H9 (cell line): ENCODE results near the gene CEP43. TPM values are rescaled to one million over a fixed set of nuclear protein-coding genes. Genes with fewer than 3 reads are reported as not detected.

Source experiments
- DNase-seq: peaks from one replicate; pipeline ENCODE4 v3.0.0-alpha.2; 2017
- H2AFZ ChIP-seq: one replicate; pipeline ENCODE4 v1.6.1; 2013; ENCODE audit warnings: mild to moderate bottlenecking, low read length, control low read depth, moderate library complexity
- H2AK5ac ChIP-seq: 2 replicates; pipeline ENCODE4 v1.6.1; 2013; ENCODE audit warnings: low read length, control low read depth, mixed read lengths; ENCODE audit not compliant: insufficient read length
- H2BK120ac ChIP-seq: one replicate; pipeline ENCODE4 v1.6.1; 2013; ENCODE audit warnings: low read depth, mild to moderate bottlenecking, low read length, control low read depth, inconsistent platforms; ENCODE audit not compliant: poor library complexity, severe bottlenecking
- H2BK12ac ChIP-seq: 2 replicates; pipeline ENCODE4 v1.6.1; 2013; ENCODE audit warnings: low read length, control low read depth, mixed read lengths, low read depth; ENCODE audit not compliant: insufficient read length
- H2BK15ac ChIP-seq: 2 replicates; pipeline ENCODE4 v1.6.1; 2013; ENCODE audit warnings: low read depth, low read length, control low read depth
- H2BK20ac ChIP-seq: one replicate; pipeline ENCODE4 v1.6.1; 2013; ENCODE audit warnings: low read depth, mild to moderate bottlenecking, low read length, control low read depth, inconsistent platforms; ENCODE audit not compliant: poor library complexity, severe bottlenecking
- H2BK5ac ChIP-seq: 2 replicates; pipeline ENCODE4 v1.6.1; 2013; ENCODE audit warnings: low read length, control low read depth, mixed read lengths; ENCODE audit not compliant: insufficient read length
- H3K14ac ChIP-seq: 2 replicates; pipeline ENCODE4 v1.6.1; 2013; ENCODE audit warnings: low read length, control low read depth; ENCODE audit not compliant: insufficient read depth
- H3K18ac ChIP-seq: 2 replicates; pipeline ENCODE4 v1.6.1; 2013; ENCODE audit warnings: low read depth, mild to moderate bottlenecking, mixed read lengths, low read length, control low read depth; ENCODE audit not compliant: insufficient read length
- H3K23ac ChIP-seq: 2 replicates; pipeline ENCODE4 v1.6.1; 2013; ENCODE audit warnings: low read length, control low read depth, mixed read lengths, low read depth; ENCODE audit not compliant: insufficient read length
- H3K23me2 ChIP-seq: 2 replicates; pipeline ENCODE4 v1.6.1; 2013; ENCODE audit warnings: low read depth, mild to moderate bottlenecking, mixed read lengths, low read length, control low read depth; ENCODE audit not compliant: insufficient read length, poor library complexity, severe bottlenecking
- H3K27ac ChIP-seq: 2 replicates; pipeline ENCODE4 v1.5.1; 2013; ENCODE audit warnings: low read length, control low read depth, mixed read lengths, low read depth; ENCODE audit not compliant: insufficient read length
- H3K27me3 ChIP-seq: 2 replicates; pipeline ENCODE4 v1.6.1; 2013; ENCODE audit warnings: low read length, control low read depth, inconsistent platforms; ENCODE audit not compliant: insufficient read depth
- H3K4ac ChIP-seq: 2 replicates; pipeline ENCODE4 v1.6.1; 2013; ENCODE audit warnings: low read depth, mild to moderate bottlenecking, control low read depth, inconsistent platforms, low read length, moderate library complexity
- H3K4me1 ChIP-seq: 2 replicates; pipeline ENCODE4 v1.6.1; 2013; ENCODE audit warnings: low read length, control low read depth, inconsistent platforms; ENCODE audit not compliant: insufficient read depth
- H3K4me2 ChIP-seq: 2 replicates; pipeline ENCODE4 v1.6.1; 2013; ENCODE audit warnings: low read length, control low read depth, mixed read lengths; ENCODE audit not compliant: insufficient read length, insufficient read depth
- H3K56ac ChIP-seq: 2 replicates; pipeline ENCODE4 v1.6.1; 2013; ENCODE audit warnings: low read depth, mild to moderate bottlenecking, mixed read lengths, low read length, control low read depth; ENCODE audit not compliant: insufficient read length
- H3K79me1 ChIP-seq: 2 replicates; pipeline ENCODE4 v1.6.1; 2013; ENCODE audit warnings: low read depth, mild to moderate bottlenecking, moderate library complexity, low read length, control low read depth, inconsistent platforms; ENCODE audit not compliant: insufficient read depth, poor library complexity, severe bottlenecking
- H3K79me2 ChIP-seq: 2 replicates; pipeline ENCODE4 v1.6.1; 2013; ENCODE audit warnings: low read length, control low read depth, inconsistent platforms; ENCODE audit not compliant: insufficient read depth
- H3K9ac ChIP-seq: 2 replicates; pipeline ENCODE4 v1.6.1; 2013; ENCODE audit warnings: low read length, control low read depth, mixed read lengths; ENCODE audit not compliant: insufficient read length; ENCODE audit errors: extremely low read depth
- H3K9me3 ChIP-seq: one replicate; pipeline ENCODE4 v1.6.1; 2013; ENCODE audit warnings: low read depth, low read length, inconsistent platforms; ENCODE audit not compliant: control insufficient read depth
- H3T11ph ChIP-seq: one replicate; pipeline ENCODE4 v1.6.1; 2013; ENCODE audit warnings: mild to moderate bottlenecking, low read length, control low read depth, inconsistent platforms
- H4K20me1 ChIP-seq: one replicate; pipeline ENCODE4 v1.6.1; 2013; ENCODE audit not compliant: control insufficient read depth, insufficient read length, insufficient read depth
- H4K5ac ChIP-seq: 2 replicates; pipeline ENCODE4 v1.6.1; 2013; ENCODE audit warnings: low read depth, mild to moderate bottlenecking, mixed read lengths, low read length, control low read depth; ENCODE audit not compliant: insufficient read length
- H4K8ac ChIP-seq: replicated peaks from 2 replicates; pipeline ENCODE4 v1.6.1; 2013; ENCODE audit warnings: low read length, control low read depth, mixed read lengths, low read depth; ENCODE audit not compliant: insufficient read length
- H4K91ac ChIP-seq: 2 replicates; pipeline ENCODE4 v1.6.1; 2013; ENCODE audit warnings: low read depth, mild to moderate bottlenecking, moderate library complexity, mixed read lengths, low read length, control low read depth; ENCODE audit not compliant: insufficient read length
- H3K27ac Mint-ChIP-seq, 3 experiments: 2 replicates in 2 of 3; 3 replicates in 1 of 3; pipeline ENCODE4 v1.8.0; 2020 to 2021; ENCODE audit warnings: mixed read lengths in 3 of 3, mild to moderate bottlenecking in 1 of 3, moderate library complexity in 1 of 3
- H3K27me3 Mint-ChIP-seq: 2 replicates; pipeline ENCODE4 v1.8.0; 2021; ENCODE audit warnings: low read depth, mild to moderate bottlenecking, moderate library complexity, mixed read lengths
- H3K36me3 Mint-ChIP-seq, 3 experiments: 2 replicates in 2 of 3; 3 replicates in 1 of 3; pipeline ENCODE4 v1.8.0; 2020 to 2021; ENCODE audit warnings: low read depth in 3 of 3, mixed read lengths in 3 of 3; ENCODE audit not compliant: insufficient read depth in 1 of 3
- H3K4me1 Mint-ChIP-seq, 2 experiments: 2 replicates each; pipeline ENCODE4 v1.8.0; 2020; ENCODE audit warnings: mixed read lengths in 2 of 2
- H3K4me3 Mint-ChIP-seq, 2 experiments: 2 replicates in 1 of 2; 3 replicates in 1 of 2; pipeline ENCODE4 v1.8.0; 2020 to 2021; ENCODE audit warnings: mild to moderate bottlenecking in 2 of 2, mixed read lengths in 2 of 2, moderate library complexity in 1 of 2
- H3K9me3 Mint-ChIP-seq, 2 experiments: 2 replicates in 1 of 2; 3 replicates in 1 of 2; pipeline ENCODE4 v1.8.0; 2020; ENCODE audit warnings: mild to moderate bottlenecking in 2 of 2, mixed read lengths in 2 of 2, moderate library complexity in 1 of 2
- WGBS: extraction: QIAGEN DNeasy Blood & Tissue Kit; methylation state at CpG from one replicate; pipeline ENCODE4 v1.1.7; 2013; ENCODE audit warnings: missing lambda C conversion rate, low lambda C conversion rate, mixed read lengths; ENCODE audit not compliant: insufficient read length; ENCODE audit errors: extremely low coverage; 5-methylcytosine and 5-hydroxymethylcytosine counted together
- total RNA-seq: library from RNA; stranded (reverse); gene quantifications from 2 replicates; pipeline ENCODE4 v1.2.1, GENCODE V29; 2021
- TF ChIP-seq, protein P1 (sequence below): fragments of 200-600 bp; sonication (generic); conservative IDR thresholded peaks from 3 replicates; pipeline ENCODE4 v1.8.0; 2021; ENCODE audit warnings: antibody characterized with exemption, mild to moderate bottlenecking

The CEP43 gene
- total RNA-seq, 1 experiment from 2014 or later: 33.6 TPM

DNA sequence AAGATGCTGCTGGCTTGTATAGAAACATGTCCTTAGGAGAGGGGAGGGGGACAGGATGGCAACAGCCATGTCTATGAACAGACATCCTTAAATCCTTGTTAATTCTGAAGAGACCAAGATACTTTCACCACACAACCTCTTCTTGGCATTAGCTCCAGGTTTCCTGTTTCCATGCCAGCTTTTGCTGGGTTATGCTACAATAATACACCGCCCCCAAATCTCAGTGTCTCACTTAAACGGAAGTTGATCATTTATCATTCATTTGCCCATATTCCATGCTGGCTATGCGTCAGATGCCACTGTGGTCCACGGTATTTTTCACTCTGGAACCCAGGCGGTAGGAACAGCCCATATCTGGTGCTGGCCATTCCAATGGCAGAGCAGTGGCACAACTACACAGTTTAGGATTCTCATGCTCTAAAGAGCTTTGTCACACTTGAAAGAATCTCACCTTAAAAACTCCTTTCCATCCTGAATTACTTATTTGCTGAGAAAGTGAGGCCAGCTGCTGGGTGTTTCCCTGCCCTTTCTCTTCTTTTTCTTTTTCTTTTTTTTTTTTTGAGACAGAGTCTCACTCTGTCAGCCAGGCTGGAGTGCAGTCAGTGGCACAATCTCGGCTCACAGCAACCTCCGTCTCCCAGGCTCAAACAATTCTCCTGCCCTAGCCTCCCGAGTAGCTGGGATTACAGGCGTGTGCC, 39.1 kb upstream of the CEP43 start:
- WGBS: no CpG with 5 or more reads among the region's 9 CpGs
- no peaks in the 10 kb centered on the region for H3K27me3 ChIP-seq

More for the DNA sequence above, 39.1 kb upstream of the CEP43 start:
- Histone ChIP-seq H3K9me3 (no peaks in the 10 kb centered on the region), H3K18ac (no peak overlapping the region), H3K4me2 (no peak overlapping the region), H2BK20ac (no peak overlapping the region), H2AFZ (no peak overlapping the region), H2BK15ac (no peak overlapping the region), H2AK5ac (no peak overlapping the region), H2BK12ac (no peak overlapping the region), H2BK120ac (no peak overlapping the region), H3K23me2 (peaks cover 9% of the 10 kb centered on the region), H4K8ac (no peak overlapping the region), H4K91ac (no peak overlapping the region), H3K79me1 (no peaks in the 10 kb centered on the region), H3K56ac (no peak overlapping the region), H3K23ac (no peak overlapping the region), H3K14ac (no peak overlapping the region), H4K5ac (no peak overlapping the region), H3T11ph (no peak overlapping the region), H3K4me1 (no peaks in the 10 kb centered on the region; the same call in 1 of the 2 replicates), H3K27ac (no peak overlapping the region), H2BK5ac (no peak overlapping the region), H4K20me1 (no peaks in the 10 kb centered on the region), H3K4ac (no peak overlapping the region), H3K79me2 (no peaks in the 10 kb centered on the region), H3K9ac (no peak overlapping the region)
- peaks cover 12 to 20% (median 13%) of the 10 kb centered on the region in 3 experiments; a peak in 5 of 7 replicates for H3K36me3 Mint-ChIP-seq
- H3K4me3 Mint-ChIP-seq: no peak overlapping the region
- TF ChIP-seq, protein P1, sequence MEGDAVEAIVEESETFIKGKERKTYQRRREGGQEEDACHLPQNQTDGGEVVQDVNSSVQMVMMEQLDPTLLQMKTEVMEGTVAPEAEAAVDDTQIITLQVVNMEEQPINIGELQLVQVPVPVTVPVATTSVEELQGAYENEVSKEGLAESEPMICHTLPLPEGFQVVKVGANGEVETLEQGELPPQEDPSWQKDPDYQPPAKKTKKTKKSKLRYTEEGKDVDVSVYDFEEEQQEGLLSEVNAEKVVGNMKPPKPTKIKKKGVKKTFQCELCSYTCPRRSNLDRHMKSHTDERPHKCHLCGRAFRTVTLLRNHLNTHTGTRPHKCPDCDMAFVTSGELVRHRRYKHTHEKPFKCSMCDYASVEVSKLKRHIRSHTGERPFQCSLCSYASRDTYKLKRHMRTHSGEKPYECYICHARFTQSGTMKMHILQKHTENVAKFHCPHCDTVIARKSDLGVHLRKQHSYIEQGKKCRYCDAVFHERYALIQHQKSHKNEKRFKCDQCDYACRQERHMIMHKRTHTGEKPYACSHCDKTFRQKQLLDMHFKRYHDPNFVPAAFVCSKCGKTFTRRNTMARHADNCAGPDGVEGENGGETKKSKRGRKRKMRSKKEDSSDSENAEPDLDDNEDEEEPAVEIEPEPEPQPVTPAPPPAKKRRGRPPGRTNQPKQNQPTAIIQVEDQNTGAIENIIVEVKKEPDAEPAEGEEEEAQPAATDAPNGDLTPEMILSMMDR: no peak
- H3K9me3 Mint-ChIP-seq: peaks cover 19 to 23% of the 10 kb centered on the region in 2 experiments
- peaks cover 25 to 28% of the 10 kb centered on the region in 2 experiments for H3K4me1 Mint-ChIP-seq
- H3K27ac Mint-ChIP-seq: no peak overlapping the region
- no peak for DNase-seq
- peaks cover 25% of the 10 kb centered on the region for H3K27me3 Mint-ChIP-seq
